Transverse colon (tissue), 4 donors: ENCODE results near the gene CLSTN1. TPM values are rescaled to one million over a fixed set of nuclear protein-coding genes. Genes with fewer than 3 reads are reported as not detected.
"Not testable (repeated sequence)": the region's sequence is repeated elsewhere in the genome, so short reads cannot be mapped to it uniquely, and the experiment has no call there.

Source experiments
- DNase-seq: peaks from one replicate; pipeline ENCODE4 v3.0.0-alpha.2; 2019
- H3K27ac ChIP-seq, 4 donors: fragments of 200-600 bp; sonication (generic); 2 replicates each; pipeline ENCODE4 v1.5.1; 2016 to 2018; ENCODE audit warnings: inconsistent platforms in 4 of 4
- H3K27me3 ChIP-seq: fragments of 200-600 bp; sonication (generic); 2 replicates; pipeline ENCODE4 v1.5.1; 2017; ENCODE audit warnings: inconsistent platforms
- H3K36me3 ChIP-seq, 4 donors: fragments of 200-600 bp; sonication (generic); 2 replicates each; pipeline ENCODE4 v1.5.1; 2017 to 2019; ENCODE audit warnings: inconsistent platforms in 4 of 4
- H3K4me1 ChIP-seq, 4 donors: fragments of 200-600 bp; sonication (generic); 2 replicates each; pipeline ENCODE4 v1.5.1; 2017 to 2020; ENCODE audit warnings: inconsistent platforms in 4 of 4
- H3K4me3 ChIP-seq, 4 donors: fragments of 200-600 bp; sonication (generic); 1 replicate in 1 of 4; 2 replicates in 3 of 4; pipeline versions ENCODE4 v1.5.1 to v1.6.1; 2017 to 2019; ENCODE audit warnings: inconsistent platforms in 4 of 4
- H3K9me3 ChIP-seq, 2 donors: fragments of 200-600 bp; sonication (generic); 2 replicates each; pipeline ENCODE4 v1.5.1; 2017 to 2019; ENCODE audit warnings: inconsistent platforms in 2 of 2
- CTCF ChIP-seq, 5 experiments: fragments of 200-600 bp in 3 of 5; fragments of 450-650 bp in 2 of 5; sonication (generic) in 3 of 5; IDR thresholded peaks; 1 replicate in 2 of 5; 2 replicates in 3 of 5; pipeline ENCODE4 v1.5.1; 2016 to 2017; ENCODE audit warnings: antibody characterized with exemption in 5 of 5, inconsistent platforms in 3 of 5, mild to moderate bottlenecking in 2 of 5, moderate library complexity in 1 of 5
- EP300 ChIP-seq: sonication (generic); formaldehyde crosslinking; IDR thresholded peaks from one replicate; pipeline ENCODE4 v1.6.1; 2017; ENCODE audit warnings: antibody characterized with exemption, low read depth
- POLR2A ChIP-seq: fragments of 450-650 bp; IDR thresholded peaks from one replicate; pipeline ENCODE4 v1.6.1; 2016; ENCODE audit warnings: antibody characterized with exemption, mild to moderate bottlenecking, moderate library complexity
- POLR2AphosphoS5 ChIP-seq, 3 donors: sonication (generic); formaldehyde crosslinking; IDR thresholded peaks; one replicate each; pipeline ENCODE4 v1.6.1; 2016; ENCODE audit warnings: antibody characterized with exemption in 3 of 3
- WGBS, 2 donors: methylation state at CpG; one replicate each; pipeline ENCODE4 v1.1.5; 2018; ENCODE audit warnings: low coverage in 1 of 2; 5-methylcytosine and 5-hydroxymethylcytosine counted together
- in situ Hi-C, 4 donors: fragments of 200-750 bp; cut with MboI; loops; one replicate each; pipeline versions ENCODE4 v1.15.0 to v1.15.1; 2017; ENCODE audit warnings: low sequenced_read_pairs in 3 of 4, low pct_ligation_motif_present in 1 of 4, low pct_unique_long_range_greater_than_20kb in 1 of 4
- intact Hi-C: fragments of 100-400 bp; cut with DNase I; formaldehyde crosslinking; loops from one replicate; pipeline ENCODE4 v1.15.1; 2023; ENCODE audit warnings: low total_unique reads
- total RNA-seq, 4 donors: library from RNA; depleted of rRNA; stranded (reverse); fragments of >200 nt; gene quantifications; one replicate each; pipeline ENCODE4 v1.1.0, GENCODE V29; 2016

The CLSTN1 gene
- total RNA-seq, 4 donors from 2014 or later = 118 to 191 (median 143) TPM

GRCh38 chr1:9797049-9797448, 26.7 kb downstream of the CLSTN1 start:
- Histone ChIP-seq H3K4me3 (no peak overlapping the region), H3K4me1 (peaks cover 7 to 47% (median 10%) of the 10 kb centered on the region in 4 donors), H3K9me3 (no peaks in the 10 kb centered on the region), H3K36me3 (no peaks in the 10 kb centered on the region), H3K27me3 (no peaks in the 10 kb centered on the region), H3K27ac (no peak overlapping the region)
- in situ Hi-C loops (no loop called here), intact Hi-C loops (no loop called here)
- TF ChIP-seq CTCF (IDR thresholded peaks at IDR 0.05) (no peak), EP300 (no peak), POLR2A (no peak), POLR2AphosphoS5 (IDR thresholded peaks at IDR 0.05) (no peak)
- no peak for DNase-seq

- in situ Hi-C loops = no loop called here
These were observed 29.7 kb downstream of the CLSTN1 start for GRCh38 chr1:9794081-9794480.

GRCh38 chr1:9793291-9793690, 30.5 kb downstream of the CLSTN1 start:
- peaks cover 0 to 23% (median 1%) of the 10 kb centered on the region in 4 donors for H3K4me1 ChIP-seq
- WGBS, 2 donors = 86% methylated on average over 15 of the region's 15 CpGs; no CpG with 5 or more reads in 1 of the 2 donors
- H3K4me3 ChIP-seq = no peak overlapping the region
- H3K9me3 ChIP-seq = no peaks in the 10 kb centered on the region
- no peaks in the 10 kb centered on the region for H3K27me3 ChIP-seq
- TF ChIP-seq POLR2A (no peak), CTCF (IDR thresholded peaks at IDR 0.05) (no peak), EP300 (no peak), POLR2AphosphoS5 (IDR thresholded peaks at IDR 0.05) (no peak)
- DNase-seq = no peak
- H3K27ac ChIP-seq = no peak overlapping the region
- H3K36me3 ChIP-seq = no peaks in the 10 kb centered on the region
- in situ Hi-C loops (no loop called here), intact Hi-C loops (no loop called here)

More at GRCh38 chr1:9794081-9794480, 29.7 kb downstream of the CLSTN1 start:
- no peaks in the 10 kb centered on the region for H3K36me3 ChIP-seq
- H3K4me3 ChIP-seq = no peak overlapping the region
- no peak overlapping the region for H3K27ac ChIP-seq
- WGBS, 2 donors = 78 to 83% methylated on average over 4 to 6 of the region's 6 CpGs
- H3K4me1 ChIP-seq = peaks cover 6 to 31% (median 9%) of the 10 kb centered on the region in 4 donors
- no peak for DNase-seq
- H3K27me3 ChIP-seq = no peaks in the 10 kb centered on the region
- TF ChIP-seq POLR2AphosphoS5 (IDR thresholded peaks at IDR 0.05) (no peak), EP300 (no peak), CTCF (IDR thresholded peaks at IDR 0.05) (no peak), POLR2A (no peak)
- intact Hi-C loops = no loop called here
- H3K9me3 ChIP-seq = no peaks in the 10 kb centered on the region

GRCh38 chr1:9792156-9793042, 31.4 kb downstream of the CLSTN1 start:
- WGBS, 2 donors = 84 to 91% methylated on average over 5 to 14 of the region's 14 CpGs
- H3K9me3 ChIP-seq = no peaks in the 10 kb centered on the region
- DNase-seq = no peak

GRCh38 chr1:9789700-9790099, 34.1 kb downstream of the CLSTN1 start:
- not testable (repeated sequence) for DNase-seq, H3K4me3 ChIP-seq, H3K36me3 ChIP-seq, H3K27ac ChIP-seq, H3K9me3 ChIP-seq, H3K27me3 ChIP-seq
- H3K4me1 ChIP-seq = peaks cover 0 to 26% (median 4%) of the 10 kb centered on the region in 4 donors
- WGBS, 2 donors = 90 to 97% methylated on average over 4 of the region's 4 CpGs
- intact Hi-C loops (loop anchor here (5.0 kb wide), 1 partner anchor 78 kb away; no protein-coding TSS in a partner anchor), in situ Hi-C loops (loop anchor here in 2 of 4 donors (5.0 to 10.0 kb wide), 2 partner anchors 75 to 78 kb away; no protein-coding TSS in a partner anchor)

More at GRCh38 chr1:9792156-9793042, 31.4 kb downstream of the CLSTN1 start:
- H3K36me3 ChIP-seq = no peaks in the 10 kb centered on the region
- in situ Hi-C loops (no loop called here), intact Hi-C loops (no loop called here)
- peaks cover 0 to 18% (median 0%) of the 10 kb centered on the region in 4 donors for H3K4me1 ChIP-seq
- no peak overlapping the region for H3K4me3 ChIP-seq
- H3K27me3 ChIP-seq = no peaks in the 10 kb centered on the region
- H3K27ac ChIP-seq = no peak overlapping the region
- TF ChIP-seq POLR2AphosphoS5 (IDR thresholded peaks at IDR 0.05) (no peak), CTCF (IDR thresholded peaks at IDR 0.05) (peak in 1 of 5 experiments; percentile 31), POLR2A (no peak), EP300 (no peak)
